Pons (tissue), 1 donor: ENCODE data around the gene PLCD1.
A peak's percentile ranks its signal among the peaks of the same experiment; 100 is the strongest.
"Not testable (repeated sequence)": the region's sequence is repeated elsewhere in the genome, so short reads cannot be mapped to it uniquely, and the experiment has no call there.

Experiments
- DNase-seq: peaks from one replicate; pipeline ENCODE4 v3.0.0-alpha.2; 2016; ENCODE audit warnings: low spot score

Gene PLCD1

DNA sequence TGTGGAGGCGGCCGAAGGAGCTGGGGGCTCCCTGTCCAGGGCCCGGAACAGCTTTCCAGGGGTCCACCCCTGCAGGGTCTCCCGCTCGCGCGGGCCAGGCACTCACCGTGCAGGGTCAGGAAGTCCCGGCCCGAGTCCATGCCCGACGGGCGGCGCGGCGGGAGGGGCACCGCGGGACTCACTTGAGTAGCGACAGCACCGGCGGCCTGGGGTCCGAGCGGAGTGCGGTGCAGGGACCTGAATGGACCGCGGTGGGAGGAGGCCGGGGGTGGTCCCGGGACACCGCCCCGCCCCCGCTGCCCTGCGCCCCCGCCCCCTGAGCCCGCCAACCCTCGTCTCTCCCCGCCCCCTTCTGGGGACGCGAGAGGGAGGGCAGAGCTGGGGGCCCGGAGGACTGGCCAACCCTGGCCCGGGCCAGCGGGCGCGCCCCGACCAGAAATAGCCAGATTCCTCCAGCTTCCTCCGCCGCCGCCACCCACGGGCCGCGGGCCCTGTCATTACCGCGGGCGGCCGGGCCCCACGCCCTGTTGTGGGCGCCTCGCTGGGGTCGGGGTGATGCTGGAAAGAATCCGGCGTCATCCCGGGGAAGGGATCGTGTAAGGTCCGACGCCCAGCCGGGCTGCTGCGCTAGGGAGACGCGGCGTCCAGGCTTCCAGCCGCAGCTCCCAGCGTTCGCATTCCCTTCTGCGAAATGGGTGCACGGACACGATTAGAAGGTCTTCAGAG, at the start of gene PLCD1:
PLCD1 (minus strand) TSS at position 243 of the 726 bp plus-strand sequence; CDS start at position 140, 103 bp downstream.
- DNase-seq: peak; percentile 50

DNA sequence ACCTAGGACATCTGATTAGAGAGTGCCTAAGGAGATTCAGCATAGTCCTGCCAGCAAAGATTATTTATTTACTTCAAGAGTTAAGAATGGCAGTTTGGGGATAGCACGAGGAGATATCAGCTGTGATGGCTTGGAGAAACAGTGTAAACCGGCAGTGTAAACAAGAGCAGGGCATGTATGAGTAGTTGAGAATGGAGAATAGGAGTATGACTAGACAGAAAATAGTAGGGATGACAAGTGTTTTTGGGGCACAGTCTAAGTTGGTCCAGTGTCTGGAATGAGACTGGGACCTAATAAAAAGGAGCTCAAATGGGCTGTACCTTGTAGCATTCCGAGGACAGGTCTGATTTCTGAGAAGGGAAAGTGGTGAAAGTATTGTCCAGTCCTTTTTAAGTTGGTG, 47.6 kb upstream of the PLCD1 start:
- not testable (repeated sequence) for DNase-seq

DNA sequence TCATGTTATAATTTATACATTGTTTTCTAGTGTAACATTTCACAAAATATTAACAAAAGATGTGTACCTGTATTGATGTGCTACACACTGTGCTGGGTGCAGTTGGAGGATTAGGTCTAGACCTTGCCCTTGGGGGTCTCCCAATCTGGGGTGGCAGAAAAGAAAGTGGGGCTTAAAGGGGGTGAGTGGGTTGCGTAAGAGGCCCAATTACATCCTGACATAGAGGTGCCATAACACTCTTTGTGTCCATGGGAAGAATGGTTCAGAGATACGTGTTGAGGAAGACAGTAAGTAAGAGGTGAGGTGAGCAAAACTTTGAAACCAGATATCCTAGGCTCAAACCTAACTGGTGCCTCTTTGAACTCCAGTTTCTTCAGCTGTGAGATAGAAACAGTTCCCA, 40.6 kb upstream of the PLCD1 start:
- DNase-seq: no peak

DNA sequence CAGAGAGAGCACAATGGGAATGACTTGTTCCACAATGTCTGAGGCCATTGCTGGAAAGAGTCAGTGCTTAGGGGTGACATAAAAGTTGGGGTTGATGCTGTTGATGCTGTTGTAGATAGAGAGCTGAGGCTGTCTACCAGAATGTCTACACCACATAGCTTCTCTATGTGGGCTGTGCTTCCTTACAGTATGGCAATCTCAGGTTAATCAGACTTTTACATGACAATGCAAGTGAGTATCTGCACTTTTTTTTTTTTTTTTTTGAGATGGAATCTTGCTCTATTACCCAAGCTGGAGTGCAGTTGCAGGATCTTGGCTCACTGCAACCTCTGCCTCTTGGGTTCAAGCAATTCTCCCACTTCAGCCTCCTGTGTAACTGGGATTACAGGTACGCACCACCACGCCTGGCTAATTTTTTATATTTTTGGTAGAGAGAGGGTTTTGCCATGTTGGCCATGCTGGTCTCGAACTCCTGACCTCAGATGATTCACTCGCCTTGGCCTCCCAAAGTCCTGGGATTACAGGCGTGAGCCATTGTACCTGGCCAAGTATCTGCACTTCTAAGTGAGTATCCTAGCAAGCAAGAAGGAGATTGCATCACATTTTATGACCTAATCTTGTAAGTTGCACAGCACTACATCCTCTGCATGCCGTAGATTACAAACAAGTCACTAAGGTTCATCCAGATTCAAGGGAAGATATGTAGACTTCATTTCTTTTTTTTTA, 38.2 kb upstream of the PLCD1 start:
- no peak for DNase-seq

DNA sequence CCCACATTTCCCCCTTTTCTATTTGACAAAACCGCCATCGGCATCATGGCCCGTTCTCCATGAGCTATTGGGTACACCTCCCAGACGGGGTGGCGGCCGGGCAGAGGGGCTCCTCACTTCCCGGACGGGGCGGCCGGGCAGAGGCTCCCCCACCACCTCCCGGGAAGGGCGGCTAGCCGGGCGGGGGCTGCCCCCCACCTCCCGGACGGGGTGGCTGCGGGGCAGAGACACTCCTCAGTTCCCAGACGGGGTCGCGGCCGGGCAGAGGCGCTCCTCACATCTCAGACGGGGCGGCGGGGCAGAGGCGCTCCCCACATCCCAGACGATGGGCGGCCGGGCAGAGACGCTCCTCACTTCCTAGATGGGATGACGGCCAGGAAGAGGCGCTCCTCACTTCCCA, 35.0 kb upstream of the PLCD1 start:
- not testable (repeated sequence) for DNase-seq

- no peak for DNase-seq
Measured at GRCh38 chr3:38062809-38063208, 33.4 kb upstream of the PLCD1 start.

DNA sequence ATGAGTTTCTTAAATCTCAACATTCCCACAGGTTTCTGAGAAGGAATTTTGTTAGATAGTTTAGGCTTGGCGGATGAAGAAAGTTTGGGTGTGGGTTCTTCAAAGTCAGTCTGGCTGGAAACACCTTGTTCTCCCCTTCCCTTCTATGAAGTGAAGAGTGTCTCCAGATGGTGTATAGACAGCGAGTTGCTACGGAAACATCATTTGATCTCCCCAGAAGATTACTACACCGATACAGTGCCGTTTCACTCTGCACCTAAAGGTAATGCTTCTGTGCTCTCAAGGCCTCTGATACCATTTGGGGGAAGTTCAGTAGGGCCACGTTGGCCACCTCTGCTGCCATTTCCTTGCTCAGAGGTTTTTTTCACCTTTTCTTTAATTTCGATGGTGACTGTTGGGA, 30.1 kb upstream of the PLCD1 start:
- no peak for DNase-seq

DNA sequence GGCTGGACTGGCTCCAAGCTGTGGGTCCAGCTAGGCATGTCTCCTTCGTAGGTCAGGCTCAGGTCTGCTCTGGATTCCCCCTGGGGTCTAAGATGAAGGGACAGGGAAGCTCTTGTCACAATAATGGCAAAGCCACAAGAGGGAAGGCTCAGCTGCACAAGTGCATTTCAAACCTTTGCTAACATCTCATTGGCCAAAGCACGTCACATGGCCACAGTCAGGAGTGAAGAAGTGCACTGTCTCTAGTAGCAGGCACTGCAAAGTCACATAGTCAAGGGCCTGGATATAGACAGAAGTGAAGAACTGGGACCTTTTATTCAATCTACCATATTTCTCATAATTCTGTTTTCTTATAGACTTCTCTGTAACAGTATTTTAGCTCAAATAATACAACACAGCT, 29.7 kb upstream of the PLCD1 start:
- no peak for DNase-seq

DNA sequence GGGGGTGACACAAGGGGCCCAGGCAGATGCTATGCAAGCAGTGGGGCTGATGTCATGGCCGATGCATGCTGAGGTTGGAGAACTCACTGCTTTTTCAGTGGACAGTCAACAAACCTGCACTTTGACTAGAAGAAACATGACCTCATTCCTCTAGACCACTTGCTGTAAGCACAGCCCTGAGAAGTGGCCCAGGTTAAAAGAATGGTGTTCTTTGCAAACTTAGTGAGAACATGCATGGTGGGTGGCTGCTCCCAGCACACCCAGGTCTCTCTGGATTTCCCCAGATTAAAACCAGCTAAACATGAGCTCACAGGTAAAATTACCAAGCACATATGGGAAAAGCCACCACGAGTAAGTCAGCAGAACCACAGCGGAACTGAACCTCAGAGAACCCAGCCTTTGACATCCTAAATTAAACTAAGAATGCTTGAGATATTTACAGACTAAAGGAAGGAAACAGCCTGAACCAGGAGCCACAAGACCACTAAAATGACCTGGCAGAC, 25.1 kb upstream of the PLCD1 start:
- DNase-seq: peak; percentile 12

DNA sequence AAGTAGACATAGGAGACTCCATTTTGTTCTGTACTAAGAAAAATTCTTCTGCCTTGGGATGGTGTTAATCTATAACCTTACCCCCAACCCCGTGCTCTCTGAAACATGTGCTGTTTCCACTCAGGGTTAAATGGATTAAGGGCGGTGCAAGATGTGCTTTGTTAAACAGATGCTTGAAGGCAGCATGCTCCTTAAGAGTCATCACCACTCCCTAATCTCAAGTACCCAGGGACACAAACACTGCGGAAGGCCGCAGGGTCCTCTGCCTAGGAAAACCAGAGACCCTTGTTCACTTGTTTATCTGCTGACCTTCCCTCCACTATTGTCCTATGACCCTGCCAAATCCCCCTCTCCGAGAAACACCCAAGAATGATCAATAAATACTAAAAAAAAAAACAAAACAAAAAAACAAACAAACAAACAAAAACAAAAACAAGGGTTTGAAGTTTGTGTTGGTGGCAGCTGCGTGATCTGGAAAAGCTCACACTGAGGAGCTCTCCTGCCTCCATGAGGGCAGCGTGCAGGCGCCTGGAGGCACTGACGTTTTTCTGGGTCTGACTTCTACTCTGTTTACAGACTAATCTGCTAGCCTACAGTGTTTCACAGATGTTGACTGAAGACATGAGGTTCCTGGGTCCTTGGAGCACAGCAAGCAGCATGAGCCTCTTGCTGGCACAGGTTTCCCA, 24.5 kb upstream of the PLCD1 start:
- DNase-seq: not testable (repeated sequence)

DNA sequence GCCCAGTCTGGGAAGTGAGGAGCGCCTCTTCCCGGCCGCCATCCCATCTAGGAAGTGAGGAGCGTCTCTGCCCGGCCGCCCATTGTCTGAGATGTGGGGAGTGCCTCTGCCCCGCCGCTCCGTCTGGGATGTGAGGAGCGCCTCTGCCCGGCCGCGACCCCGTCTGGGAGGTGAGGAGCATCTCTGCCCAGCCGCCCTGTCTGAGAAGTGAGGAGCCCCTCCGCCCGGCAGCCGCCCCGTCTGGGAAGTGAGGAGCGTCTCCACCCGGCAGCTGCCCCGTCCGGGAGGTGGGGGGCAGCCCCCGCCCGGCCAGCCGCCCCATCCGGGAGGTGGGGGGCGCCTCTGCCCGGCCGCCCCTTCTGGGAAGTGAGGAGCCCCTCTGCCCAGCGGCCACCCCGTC, 23.8 kb upstream of the PLCD1 start:
- DNase-seq: not testable (repeated sequence)

DNA sequence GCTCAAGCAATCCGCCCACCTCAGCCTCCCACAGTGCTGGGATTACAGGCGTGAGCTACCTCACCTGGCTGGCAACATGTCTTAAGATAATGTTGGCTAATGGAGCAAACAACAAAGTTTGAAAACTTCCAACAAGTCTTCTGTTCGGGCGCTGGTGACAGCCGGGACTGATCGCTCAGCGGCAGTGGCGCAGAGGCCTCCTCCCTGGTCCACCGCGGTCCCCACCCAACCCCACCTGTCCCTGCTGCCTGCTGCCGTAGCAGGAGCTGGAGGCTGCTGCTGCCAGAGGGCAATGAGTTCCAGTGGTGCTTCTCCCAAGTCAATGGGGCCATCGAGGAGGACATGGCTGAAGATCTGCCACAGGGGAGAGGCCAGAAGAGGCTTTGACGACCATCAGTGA, 21.7 kb upstream of the PLCD1 start:
- DNase-seq: no peak

GRCh38 chr3:38049358-38050126, 20.1 kb upstream of the PLCD1 start:
- DNase-seq: no peak

DNA sequence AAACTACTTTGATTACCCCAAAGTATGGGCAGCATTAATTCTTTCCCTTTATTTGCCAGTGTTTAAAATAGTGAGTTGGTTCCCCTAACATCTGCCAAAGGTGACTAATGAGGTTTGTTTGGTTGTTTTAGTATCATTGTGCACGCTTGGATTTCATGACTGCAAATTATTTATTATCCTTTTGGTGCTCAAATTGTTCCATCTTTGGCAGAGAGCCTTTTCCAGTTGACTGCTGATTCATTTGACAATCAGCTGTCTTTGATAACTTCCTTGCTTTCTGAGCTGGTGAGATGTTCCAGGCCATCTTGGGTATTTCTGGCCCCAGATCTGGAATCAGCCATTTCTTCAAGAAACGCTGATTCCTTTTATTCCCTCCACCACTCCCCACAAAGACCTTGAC, 18.5 kb upstream of the PLCD1 start:
- DNase-seq: no peak

- DNase-seq: no peak
Measured at GRCh38 chr3:38046821-38047220, 17.4 kb upstream of the PLCD1 start.

- DNase-seq: no peak
Measured at GRCh38 chr3:38046027-38046426, 16.6 kb upstream of the PLCD1 start.

GRCh38 chr3:38043486-38043885, 14.0 kb upstream of the PLCD1 start:
- no peak for DNase-seq

DNA sequence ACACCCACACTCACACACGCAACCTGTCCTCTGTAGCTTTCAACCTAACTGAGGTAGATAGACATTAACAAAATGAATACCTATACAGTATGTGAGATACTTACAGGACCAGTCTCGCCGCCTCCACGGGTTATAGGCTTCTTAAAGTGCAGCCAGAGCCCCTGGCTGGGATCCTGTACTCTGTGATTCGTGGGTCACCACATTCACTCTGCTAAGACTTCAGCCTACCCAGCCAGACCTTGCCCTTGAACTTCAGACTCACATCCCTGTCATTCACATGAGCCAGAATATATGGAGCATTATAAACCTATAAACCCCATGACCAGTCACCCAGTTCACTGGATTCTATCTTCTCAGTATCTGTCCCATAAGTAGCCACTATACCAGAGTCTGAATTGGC, 11.0 kb upstream of the PLCD1 start:
- DNase-seq: no peak

- peak; percentile 80 for DNase-seq
Measured at GRCh38 chr3:38039899-38040261, 10.4 kb upstream of the PLCD1 start.

DNA sequence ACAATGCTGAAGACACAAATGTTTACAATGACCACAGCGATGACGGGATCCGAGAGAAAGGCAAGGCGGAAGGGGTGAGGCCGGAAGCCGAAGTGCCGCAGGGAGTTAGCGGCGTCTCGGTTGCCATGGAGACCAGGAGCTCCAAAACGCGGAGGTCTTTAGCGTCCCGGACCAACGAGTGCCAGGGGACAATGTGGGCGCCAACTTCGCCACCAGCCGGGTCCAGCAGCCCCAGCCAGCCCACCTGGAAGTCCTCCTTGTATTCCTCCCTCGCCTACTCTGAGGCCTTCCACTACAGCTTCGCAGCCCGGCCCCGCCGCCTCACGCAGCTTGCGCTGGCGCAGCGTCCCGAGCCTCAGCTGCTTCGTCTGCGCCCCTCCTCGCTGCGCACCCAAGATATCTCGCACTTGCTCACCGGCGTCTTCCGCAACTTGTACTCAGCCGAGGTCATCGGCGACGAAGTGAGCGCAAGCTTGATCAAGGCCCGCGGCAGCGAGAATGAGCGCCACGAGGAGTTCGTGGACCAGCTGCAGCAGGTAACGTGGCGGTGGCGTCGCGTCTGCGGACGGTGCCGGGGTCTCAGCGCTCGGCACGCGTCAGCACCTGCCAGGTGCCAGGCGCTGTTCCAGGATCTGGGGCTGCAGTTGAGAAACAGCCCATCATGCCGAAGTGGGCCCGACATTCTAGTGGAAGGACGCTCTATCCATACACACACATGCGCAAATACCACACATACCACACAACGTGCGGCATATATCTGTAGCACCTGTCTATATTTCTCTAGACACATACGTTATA, 9.9 kb upstream of the PLCD1 start, which contains the start of gene DLEC1:
DLEC1 (plus strand) TSS at position 108 of the 798 bp plus-strand sequence; CDS start at position 126, 18 bp downstream.
- peak; percentile 19 for DNase-seq

DNA sequence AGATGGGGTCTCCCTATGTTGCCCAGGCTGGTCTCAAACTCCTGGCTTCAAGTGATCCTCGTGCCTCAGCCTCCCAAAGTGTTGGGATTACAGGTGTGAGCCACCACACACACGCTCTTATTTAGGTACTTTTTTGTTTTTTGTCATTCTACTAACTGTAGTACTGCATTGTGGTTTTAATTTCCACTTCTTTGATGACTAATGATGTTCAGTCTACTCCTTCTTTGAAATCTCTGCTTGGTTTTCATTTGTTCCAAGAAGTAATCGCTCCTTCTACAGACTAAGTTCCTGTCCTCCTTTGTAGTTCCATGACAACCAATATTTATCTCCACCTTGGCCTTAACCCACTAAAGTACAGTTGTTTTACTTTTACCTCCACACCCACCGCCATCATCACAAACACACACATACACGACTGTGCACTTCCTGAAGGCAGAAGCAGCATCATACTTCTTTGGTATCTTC, 9.0 kb upstream of the PLCD1 start:
- no peak for DNase-seq
